Lower leg skin (tissue), 4 donors: ENCODE data around the gene WFIKKN2. TPM values are rescaled to one million over a fixed set of nuclear protein-coding genes. Genes with fewer than 3 reads are reported as not detected.
"Not testable (repeated sequence)": the region's sequence is repeated elsewhere in the genome, so short reads cannot be mapped to it uniquely, and the experiment has no call there.

Experiments used
- DNase-seq, 2 donors: peaks; one replicate each; pipeline ENCODE4 v3.0.0-alpha.2; 2019; ENCODE audit warnings: low spot score in 2 of 2
- H3K4me3 ChIP-seq: fragments of 200-600 bp; sonication (generic); 2 replicates; pipeline ENCODE4 v1.5.1; 2017; ENCODE audit warnings: mild to moderate bottlenecking, low read depth; ENCODE audit not compliant: poor library complexity, severe bottlenecking
- CTCF ChIP-seq, 3 donors: fragments of 450-650 bp; IDR thresholded peaks; one replicate each; pipeline ENCODE4 v1.5.1; 2016; ENCODE audit warnings: antibody characterized with exemption in 3 of 3, mild to moderate bottlenecking in 3 of 3, moderate library complexity in 2 of 3
- POLR2A ChIP-seq, 2 donors: fragments of 450-650 bp; IDR thresholded peaks; one replicate each; pipeline ENCODE4 v1.6.1; 2016 to 2017; ENCODE audit warnings: antibody characterized with exemption in 2 of 2, mild to moderate bottlenecking in 1 of 2, moderate library complexity in 1 of 2
- WGBS, 2 donors: methylation state at CpG; one replicate each; pipeline ENCODE4 v1.1.5; 2018; 5-methylcytosine and 5-hydroxymethylcytosine counted together
- intact Hi-C: fragments of 100-400 bp; cut with DNase I; formaldehyde crosslinking; loops from one replicate; pipeline ENCODE4 v1.15.0; 2023; ENCODE audit warnings: low total_unique reads
- total RNA-seq, 4 donors: library from RNA; depleted of rRNA; stranded (reverse); fragments of >200 nt; gene quantifications; one replicate each; pipeline ENCODE4 v1.1.0, GENCODE V29; 2016

WFIKKN2 gene
- total RNA-seq, 4 donors from 2014 or later: 0.26 to 0.61 (median 0.59) TPM; not detected in 1

DNA sequence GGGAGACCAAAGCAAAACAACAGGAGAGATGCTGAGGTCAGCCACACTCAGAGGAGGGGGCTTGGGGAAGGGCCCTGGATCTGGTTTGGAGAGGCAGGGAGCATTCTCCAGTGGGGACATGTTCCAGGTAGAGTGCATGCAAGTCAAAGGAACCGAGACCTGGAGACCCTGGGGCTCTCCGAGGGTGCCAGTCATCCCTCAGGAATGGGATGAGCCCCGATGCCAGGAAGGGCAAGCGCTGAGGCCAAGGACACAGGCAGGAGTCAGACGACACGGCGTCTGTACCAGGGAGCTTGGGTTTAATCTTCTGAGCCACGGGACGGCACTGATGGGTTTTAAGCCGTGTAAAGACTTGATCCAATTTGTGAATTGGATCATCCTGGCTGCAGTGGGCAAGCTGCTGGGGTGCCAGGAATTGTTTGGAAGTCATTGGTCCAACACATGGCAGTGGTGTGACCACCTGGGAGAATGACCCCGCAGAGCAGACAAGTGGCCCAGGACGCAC lies 35.1 kb upstream of the WFIKKN2 start:
- TF ChIP-seq POLR2A (IDR thresholded peaks at IDR 0.05) (no peak), CTCF (IDR thresholded peaks at IDR 0.05) (no peak)
- DNase-seq: no peak
- intact Hi-C loops: no loop called here
- 66% methylated on average over 12 of the region's 12 CpGs for WGBS, 2 donors
- no peak overlapping the region for H3K4me3 ChIP-seq

DNA sequence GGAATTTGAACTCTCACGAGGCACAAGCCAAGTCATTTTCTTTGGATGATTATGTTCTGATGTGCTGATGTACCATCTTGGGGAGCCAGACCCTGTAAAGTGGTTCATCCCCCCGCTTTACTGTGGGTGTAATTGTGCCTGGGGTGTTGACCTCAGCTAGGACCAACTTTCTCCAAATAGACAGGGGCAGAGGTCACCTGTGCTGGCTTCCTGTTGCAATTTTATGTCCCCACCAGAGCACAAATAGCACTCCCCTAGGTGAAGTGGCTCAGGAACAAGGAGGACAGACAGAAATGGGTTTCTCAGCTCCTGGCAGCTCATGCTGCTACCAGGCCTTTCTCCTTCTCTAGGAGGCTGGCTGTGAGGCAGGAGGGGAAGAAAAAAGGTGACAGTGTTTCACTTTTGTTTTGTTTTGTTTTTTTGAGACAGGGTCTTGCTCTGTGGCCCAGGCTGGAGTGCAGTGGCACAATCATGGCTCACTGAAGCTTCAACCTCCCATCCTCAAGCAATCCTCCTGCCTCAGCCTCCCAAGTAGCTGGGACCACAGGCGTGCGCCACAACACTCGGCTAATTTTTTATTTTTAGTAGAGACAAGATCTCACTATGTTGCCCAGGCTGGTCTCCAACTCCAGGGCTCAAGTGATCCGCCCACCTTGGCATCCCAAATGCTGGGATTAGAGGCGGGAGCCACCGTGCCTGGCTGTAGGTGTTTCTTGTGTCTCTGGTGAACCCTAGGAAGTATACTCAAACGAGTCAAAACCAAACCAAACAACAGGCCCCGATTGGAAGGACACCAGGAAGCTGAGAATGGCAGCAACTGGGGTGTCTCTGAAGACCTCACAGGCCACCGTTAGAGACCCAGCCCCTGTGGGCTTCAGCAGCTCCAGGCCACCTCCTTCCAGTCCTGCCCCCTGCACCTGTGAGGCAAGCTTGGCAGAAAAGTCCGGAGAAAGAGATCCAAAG lies 32.5 kb upstream of the WFIKKN2 start:
- intact Hi-C loops: no loop called here
- TF ChIP-seq POLR2A (IDR thresholded peaks at IDR 0.05) (no peak), CTCF (IDR thresholded peaks at IDR 0.05) (no peak)
- no peak overlapping the region for H3K4me3 ChIP-seq
- no peak for DNase-seq
- WGBS, 2 donors: 57 to 62% methylated on average over 12 of the region's 12 CpGs

GRCh38 chr17:50803676-50804075 lies 31.7 kb upstream of the WFIKKN2 start:
- 58 to 59% methylated on average over 6 of the region's 6 CpGs for WGBS, 2 donors
- intact Hi-C loops: no loop called here
- no peak for DNase-seq
- no peak for TF ChIP-seq POLR2A (IDR thresholded peaks at IDR 0.05)
- no peak for TF ChIP-seq CTCF (IDR thresholded peaks at IDR 0.05)
- H3K4me3 ChIP-seq: no peak overlapping the region

GRCh38 chr17:50804749-50805475 lies 30.5 kb upstream of the WFIKKN2 start:
- 94 to 95% methylated on average over 13 of the region's 13 CpGs for WGBS, 2 donors
- intact Hi-C loops, DNase-seq, H3K4me3 ChIP-seq: not testable (repeated sequence)

DNA sequence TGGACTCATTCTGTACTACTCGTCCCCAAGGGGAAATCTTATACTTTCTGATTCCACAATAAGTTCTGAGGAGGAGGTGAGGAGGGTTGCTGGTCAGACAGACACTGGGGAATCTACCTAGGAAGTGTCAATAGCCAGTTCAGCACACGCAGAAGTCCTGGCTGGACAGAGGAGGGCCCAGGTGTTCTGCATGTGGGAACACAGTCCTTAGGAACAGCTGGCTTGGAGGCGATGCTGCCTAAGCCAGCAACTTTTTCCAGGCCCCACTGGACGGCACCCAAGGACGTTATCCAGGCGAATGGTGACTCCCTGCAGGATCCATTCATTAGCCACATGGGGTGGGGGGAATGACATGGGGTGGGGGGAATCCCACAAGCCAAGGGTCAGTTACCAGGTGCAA lies 29.9 kb upstream of the WFIKKN2 start:
- intact Hi-C loops: no loop called here
- TF ChIP-seq CTCF (IDR thresholded peaks at IDR 0.05) (no peak), POLR2A (IDR thresholded peaks at IDR 0.05) (no peak)
- DNase-seq: no peak
- 58 to 66% methylated on average over 6 of the region's 6 CpGs for WGBS, 2 donors
- H3K4me3 ChIP-seq: no peak overlapping the region

- intact Hi-C loops: no loop called here
- H3K4me3 ChIP-seq: no peak overlapping the region
- WGBS, 2 donors: 71 to 75% methylated on average over 11 of the region's 11 CpGs
- no peak for DNase-seq
- TF ChIP-seq CTCF (IDR thresholded peaks at IDR 0.05) (no peak), POLR2A (IDR thresholded peaks at IDR 0.05) (no peak)
Observed at GRCh38 chr17:50806141-50806643, 29.2 kb upstream of the WFIKKN2 start.
